Globus pallidus (tissue), 1 donor: ENCODE results near the gene PDE7B.
A peak's percentile ranks its signal among the peaks of the same experiment; 100 is the strongest.
"Not testable (repeated sequence)": the region's sequence is repeated elsewhere in the genome, so short reads cannot be mapped to it uniquely, and the experiment has no call there.

Source experiments
- DNase-seq: peaks from one replicate; pipeline ENCODE4 v3.0.0-alpha.2; 2015; ENCODE audit warnings: low spot score

The PDE7B gene

GRCh38 chr6:136076496-136076895 lies 225.0 kb downstream of the PDE7B start:
- DNase-seq = no peak

DNA sequence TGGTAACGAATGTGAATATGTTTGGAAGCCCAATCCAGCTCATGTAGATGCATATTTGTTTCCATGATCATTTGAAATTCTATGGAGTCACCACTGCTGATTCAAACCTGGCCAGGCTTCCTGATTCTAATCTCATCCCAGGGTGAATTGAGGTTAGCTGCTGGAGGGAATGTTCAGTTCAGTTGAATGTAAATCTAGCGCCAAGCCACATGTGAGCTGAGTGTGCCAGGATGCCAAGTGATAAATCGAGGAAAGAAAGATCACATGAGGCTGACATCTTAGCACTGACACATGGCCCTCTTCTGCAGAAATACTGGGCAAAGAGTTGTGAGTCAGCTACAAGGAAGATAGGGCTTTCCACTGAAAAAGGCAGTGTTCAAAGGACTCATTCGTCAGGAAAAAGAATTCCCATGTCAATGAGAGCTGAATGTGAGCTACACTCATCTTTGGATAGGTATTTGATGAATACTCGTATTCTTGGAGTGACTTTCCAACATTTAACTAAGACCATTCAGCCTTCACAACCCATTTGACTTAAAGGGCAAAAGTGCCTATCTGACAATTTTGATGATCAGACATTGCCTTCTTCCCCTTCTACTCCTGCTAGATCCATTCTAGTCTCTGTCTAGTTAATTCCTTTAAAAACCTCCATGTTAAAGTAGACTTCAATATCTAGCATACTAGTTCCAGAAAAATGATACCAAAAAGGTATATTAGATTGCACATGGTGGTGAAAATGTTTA lies 226.5 kb downstream of the PDE7B start:
- DNase-seq = no peak

GRCh38 chr6:136079701-136080565 lies 228.4 kb downstream of the PDE7B start:
- no peak for DNase-seq

- DNase-seq = no peak
Measured at GRCh38 chr6:136083540-136083939, 232.0 kb downstream of the PDE7B start.

GRCh38 chr6:136084403-136084802 lies 232.9 kb downstream of the PDE7B start:
- no peak for DNase-seq

DNA sequence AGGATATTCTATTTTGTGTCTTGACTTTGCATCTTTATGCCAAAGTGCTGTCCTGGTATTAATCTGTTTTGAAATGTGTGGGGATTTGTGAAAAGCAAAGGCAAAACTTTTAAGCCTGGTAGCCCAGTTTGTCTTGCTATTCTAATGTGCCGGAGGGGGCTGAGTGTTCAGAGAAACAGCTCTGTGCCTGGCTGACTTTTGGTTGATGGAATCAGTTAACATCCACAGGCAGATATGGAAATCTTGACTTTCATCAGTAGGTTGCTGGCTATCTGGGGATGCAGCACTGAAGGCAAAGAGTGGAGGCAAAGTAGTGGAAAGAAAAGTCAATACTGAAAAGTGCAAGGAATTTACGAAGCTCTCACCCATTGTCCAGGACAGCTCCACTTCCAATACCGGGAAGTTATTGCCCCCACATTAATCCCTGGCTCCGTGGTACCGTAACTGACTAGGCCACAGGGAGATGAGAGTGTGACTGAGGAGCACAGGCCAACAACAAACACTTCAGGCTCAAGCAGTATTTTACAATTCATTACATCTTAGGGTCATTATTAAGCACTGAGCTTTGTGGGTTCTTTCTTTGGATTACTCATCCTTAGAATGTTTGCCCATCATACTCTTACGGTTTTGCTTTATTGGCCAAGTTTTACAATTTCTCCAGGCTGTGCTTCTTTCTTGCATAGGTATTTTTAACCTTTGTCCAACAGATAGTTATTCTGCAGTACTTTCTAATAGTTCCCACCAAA lies 234.0 kb downstream of the PDE7B start:
- DNase-seq = no peak

DNA sequence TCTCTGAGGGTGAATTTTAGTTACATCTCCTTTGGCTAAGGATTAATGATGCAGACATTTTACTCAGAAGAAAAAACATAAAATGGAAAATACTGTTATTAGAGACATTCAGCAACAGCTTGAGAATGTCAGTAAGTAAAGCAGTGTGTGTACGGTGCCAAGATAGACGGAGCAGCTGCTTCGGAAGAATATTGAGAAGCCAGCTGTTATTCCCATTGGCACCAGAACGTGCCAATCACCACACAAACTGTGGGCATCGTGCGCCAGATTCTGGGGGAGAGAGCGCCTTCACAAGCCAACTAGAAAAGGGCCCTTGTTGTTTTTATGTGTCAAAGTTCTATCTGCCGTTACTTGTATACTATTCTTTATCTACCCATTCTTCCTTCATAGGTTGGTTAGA lies 235.2 kb downstream of the PDE7B start:
- peak; percentile 64 for DNase-seq

GRCh38 chr6:136087986-136088385 lies 236.5 kb downstream of the PDE7B start:
- DNase-seq = no peak

DNA sequence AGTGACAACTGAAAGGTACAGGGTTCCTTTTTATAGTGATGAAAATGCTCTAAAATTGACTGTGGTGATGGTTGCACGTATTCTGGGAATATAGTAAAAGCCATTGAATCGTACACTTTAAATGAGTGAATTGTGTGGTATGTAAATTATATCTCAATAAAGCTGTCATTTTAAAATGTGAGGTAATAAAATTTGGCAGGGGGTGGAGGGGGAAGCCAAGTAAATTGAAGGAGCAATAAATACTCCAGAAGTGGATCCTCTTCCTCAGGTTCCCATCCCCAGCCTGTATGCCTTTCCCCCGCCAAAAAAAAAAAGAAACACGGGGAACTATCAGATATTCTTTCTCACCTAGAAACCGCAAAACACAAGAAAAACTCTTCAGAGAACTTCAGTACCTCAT lies 237.2 kb downstream of the PDE7B start:
- no peak for DNase-seq

GRCh38 chr6:136089876-136090275 lies 238.4 kb downstream of the PDE7B start:
- DNase-seq = no peak

DNA sequence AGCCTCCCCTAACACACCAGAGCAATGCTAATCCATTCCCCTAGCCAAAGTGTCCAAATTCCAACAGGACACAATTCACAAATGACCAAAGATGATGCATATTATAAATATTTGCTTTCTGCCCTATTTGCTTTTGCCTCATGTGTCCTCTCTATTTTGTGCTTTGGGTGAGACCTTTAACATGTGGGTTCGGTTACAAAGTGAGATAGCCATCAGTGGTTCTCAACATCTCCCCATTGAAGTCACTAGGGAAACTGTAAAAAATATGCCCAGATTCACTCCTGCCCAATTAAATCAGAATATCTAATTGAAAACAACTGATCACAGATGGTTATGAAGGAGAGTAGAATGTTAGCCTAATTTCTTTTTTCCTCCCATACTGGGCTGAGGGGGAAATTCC lies 239.4 kb downstream of the PDE7B start:
- no peak for DNase-seq

GRCh38 chr6:136092897-136093296 lies 241.4 kb downstream of the PDE7B start:
- no peak for DNase-seq

DNA sequence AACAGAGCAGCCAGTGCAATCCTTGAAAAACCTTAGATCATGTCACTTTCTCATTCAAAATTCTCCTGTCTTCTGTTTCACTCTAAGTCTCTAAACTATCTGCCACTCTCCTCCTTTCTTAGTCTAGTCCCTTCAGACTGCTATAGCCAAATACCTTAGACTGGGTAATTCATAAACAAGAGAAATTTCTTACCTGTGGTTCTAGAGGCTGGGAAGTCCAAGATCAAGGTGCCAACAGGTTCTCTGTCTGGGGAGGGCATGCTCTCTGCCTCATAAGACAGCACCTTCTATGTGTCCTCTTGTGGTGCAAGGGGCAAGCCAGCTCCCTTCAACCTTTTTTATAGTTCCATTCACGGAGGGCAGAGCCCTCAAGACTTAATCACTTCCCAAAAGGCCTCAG lies 242.3 kb downstream of the PDE7B start:
- no peak for DNase-seq

GRCh38 chr6:136094812-136095211 lies 243.3 kb downstream of the PDE7B start:
- no peak for DNase-seq

DNA sequence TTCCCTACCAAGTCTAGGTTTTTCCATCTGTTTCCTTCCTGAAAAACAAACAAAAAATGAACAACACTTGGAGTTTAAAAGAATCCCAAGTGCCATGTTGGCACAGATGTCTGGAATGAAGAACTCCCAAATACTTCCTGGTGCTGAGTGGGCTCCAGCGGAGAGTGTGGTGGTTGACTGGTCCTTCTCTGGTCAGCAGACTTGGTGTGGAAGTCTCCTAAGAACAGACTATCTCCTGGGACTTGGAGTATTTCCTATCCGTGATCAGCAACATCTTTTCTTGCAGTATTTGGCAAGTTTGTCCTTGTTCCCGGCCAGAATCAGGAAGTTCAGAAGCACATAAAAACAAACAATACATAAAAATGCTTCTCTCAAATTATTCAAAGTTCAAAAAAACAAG lies 244.5 kb downstream of the PDE7B start:
- DNase-seq = no peak

DNA sequence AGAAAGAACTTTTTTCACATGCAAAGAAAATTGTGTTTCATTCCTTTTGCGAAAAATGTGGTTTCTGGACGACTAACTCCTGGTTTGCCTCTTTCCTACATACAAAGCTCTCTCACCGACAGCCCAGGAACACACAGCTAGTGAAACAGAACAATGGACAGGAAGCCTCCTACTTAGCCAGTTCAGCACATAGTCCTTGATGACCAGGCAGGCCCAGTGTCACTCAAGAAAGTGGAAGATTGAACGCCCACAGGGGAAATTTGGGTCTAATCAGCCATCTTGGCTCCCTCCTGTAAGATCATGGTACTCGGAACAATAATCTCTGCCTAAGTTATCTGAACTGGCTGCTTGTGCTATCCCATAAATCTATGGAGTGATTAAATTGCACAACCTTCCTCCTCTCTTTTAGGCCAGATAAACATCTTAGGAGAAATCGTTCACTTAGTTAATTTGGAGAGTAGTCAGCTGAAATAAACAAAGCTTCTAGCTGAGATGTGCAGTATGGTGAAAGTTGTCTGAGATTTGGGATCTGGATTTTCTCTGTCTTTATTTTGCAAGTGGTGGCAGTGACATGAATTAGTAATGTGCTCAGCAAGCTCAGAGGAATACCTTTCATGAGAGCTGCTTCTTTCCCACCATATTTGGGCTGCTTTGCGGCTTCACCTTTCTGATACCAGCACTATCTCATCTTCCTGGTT lies 251.6 kb downstream of the PDE7B start:
- no peak for DNase-seq

GRCh38 chr6:136103763-136104311 lies 252.3 kb downstream of the PDE7B start:
- peak; percentile 40 for DNase-seq

DNA sequence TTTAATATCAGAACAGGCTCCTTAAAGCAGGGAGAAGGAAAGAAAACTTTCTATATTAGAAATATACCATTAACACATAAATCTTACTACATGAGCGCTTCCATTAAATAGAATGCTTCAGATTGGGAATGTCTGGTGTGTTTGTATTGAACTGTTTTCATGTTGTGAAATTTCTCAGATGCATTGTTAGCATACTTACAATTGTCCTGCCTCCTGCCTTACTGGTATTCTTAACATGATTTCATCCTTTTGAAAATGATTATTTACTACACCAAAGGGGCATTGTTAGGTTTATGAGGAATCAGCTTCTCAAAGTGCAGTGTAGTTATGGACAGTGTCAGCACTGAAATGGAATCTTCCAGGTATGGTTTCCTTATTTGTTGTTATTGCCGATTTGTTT lies 253.1 kb downstream of the PDE7B start:
- no peak for DNase-seq

DNA sequence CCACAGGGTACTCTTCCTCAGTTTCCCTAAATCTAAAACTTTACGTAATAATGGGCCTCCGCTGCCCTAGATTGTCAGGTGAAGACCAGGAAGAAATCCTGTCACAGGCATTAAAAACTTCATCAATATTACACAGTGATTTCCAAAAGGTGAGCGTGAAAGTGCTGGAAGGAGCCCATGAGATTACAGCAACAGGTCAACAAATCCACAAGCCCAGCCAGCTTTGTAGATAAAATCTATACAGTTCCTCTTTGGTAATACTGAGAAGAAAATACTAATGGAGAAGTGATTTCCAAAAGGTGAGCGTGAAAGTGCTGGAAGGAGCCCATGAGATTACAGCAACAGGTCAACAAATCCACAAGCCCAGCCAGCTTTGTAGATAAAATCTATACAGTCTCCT lies 254.3 kb downstream of the PDE7B start:
- not testable (repeated sequence) for DNase-seq

DNA sequence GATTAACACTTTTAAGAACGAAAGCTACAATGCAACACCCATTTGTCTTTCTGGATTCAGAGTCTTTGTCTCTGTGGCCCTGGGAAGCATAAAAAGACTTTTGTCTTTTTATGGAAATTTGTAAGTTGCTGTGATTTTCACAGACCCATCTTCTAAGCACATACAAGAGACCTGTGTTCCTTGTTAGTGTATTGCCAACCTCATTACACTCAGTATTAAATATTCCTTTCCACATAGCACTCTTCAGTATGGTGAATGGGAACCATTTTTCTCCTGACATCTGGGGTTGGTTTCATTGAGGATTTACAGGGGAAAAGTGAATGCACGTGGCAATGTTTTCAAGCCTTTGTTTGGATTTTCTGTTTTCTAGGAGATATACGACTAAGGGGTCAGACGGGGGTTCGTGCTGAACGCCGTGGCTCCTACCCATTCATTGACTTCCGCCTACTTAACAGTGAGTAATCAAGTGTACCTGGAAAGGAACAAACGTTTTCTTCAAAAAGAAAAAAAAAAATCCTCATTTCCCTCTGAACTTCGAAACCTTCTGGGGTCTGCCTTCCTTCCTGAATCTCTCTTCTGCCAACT lies 257.0 kb downstream of the PDE7B start:
- DNase-seq = no peak

DNA sequence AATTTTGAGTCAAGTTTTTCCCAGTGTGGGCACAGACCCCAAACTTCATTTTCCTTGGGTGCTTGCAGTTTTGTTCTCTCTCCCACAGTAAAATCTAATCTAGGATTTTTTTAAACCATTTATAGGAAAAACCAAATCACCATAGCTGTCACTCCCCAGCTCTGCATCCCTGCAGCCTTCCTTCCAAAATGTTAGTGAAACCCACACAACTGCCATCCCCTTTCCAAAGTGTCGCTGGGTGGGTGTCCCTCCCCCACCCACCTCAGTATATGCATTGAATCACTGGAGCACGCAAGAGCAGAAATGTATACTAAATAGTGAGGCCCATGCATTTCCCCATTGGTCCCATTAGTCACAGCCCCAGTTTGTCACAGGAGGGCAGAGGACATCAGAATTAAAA lies 260.3 kb downstream of the PDE7B start:
- DNase-seq = no peak
